ENCODE measurements around the gene GALNT2. TPM values are rescaled to one million over a fixed set of nuclear protein-coding genes. Genes with fewer than 3 reads are reported as not detected.

The GALNT2 gene
- total and polyA plus RNA-seq, 3 donors from 2014 or later, result 63.0 to 135 (median 114) TPM

- H3K4me1 ChIP-seq, result peaks cover 16% of the 10 kb centered on the region
- H3K36me3 ChIP-seq (ENCODE audit: low read depth, missing control alignments), result no peaks in the 10 kb centered on the region
- WGBS, 2 donors, result 91 to 96% methylated on average over 6 of the region's 6 CpGs
- no peak for TF ChIP-seq POLR2A (IDR thresholded peaks at IDR 0.05)
- TF ChIP-seq CTCF (IDR thresholded peaks at IDR 0.05), result no peak
- H3K9me3 ChIP-seq, result no peaks in the 10 kb centered on the region
- intact Hi-C loops (cut with DNase I; ENCODE audit: low total_unique reads), result no loop called here
- no peak overlapping the region for H3K27ac ChIP-seq
- H3K4me3 ChIP-seq, result no peak overlapping the region
- no peak for DNase-seq
- H3K27me3 ChIP-seq, result no peaks in the 10 kb centered on the region
Measured at GRCh38 chr1:230125141-230125540, 58.1 kb downstream of the GALNT2 start.

GRCh38 chr1:230125640-230126528, 58.8 kb downstream of the GALNT2 start:
- intact Hi-C loops (cut with DNase I; ENCODE audit: low total_unique reads), result no loop called here
- no peaks in the 10 kb centered on the region for H3K9me3 ChIP-seq
- H3K27me3 ChIP-seq, result no peaks in the 10 kb centered on the region
- H3K4me3 ChIP-seq, result no peak overlapping the region
- H3K4me1 ChIP-seq, result peaks cover 9% of the 10 kb centered on the region
- no peaks in the 10 kb centered on the region for H3K36me3 ChIP-seq (ENCODE audit: low read depth, missing control alignments)
- no peak for TF ChIP-seq CTCF (IDR thresholded peaks at IDR 0.05)
- no peak for TF ChIP-seq POLR2A (IDR thresholded peaks at IDR 0.05)
- DNase-seq, result no peak
- no peak overlapping the region for H3K27ac ChIP-seq
- WGBS, 2 donors, result 83 to 85% methylated on average over 10 of the region's 10 CpGs

- no peaks in the 10 kb centered on the region for H3K9me3 ChIP-seq
- no peak for DNase-seq
- H3K4me3 ChIP-seq, result no peak overlapping the region
- H3K4me1 ChIP-seq, result peaks cover 7% of the 10 kb centered on the region
- no peaks in the 10 kb centered on the region for H3K27me3 ChIP-seq
- no peak for TF ChIP-seq POLR2A (IDR thresholded peaks at IDR 0.05)
- TF ChIP-seq CTCF (IDR thresholded peaks at IDR 0.05), result no peak
- WGBS, 2 donors, result 87 to 89% methylated on average over 16 of the region's 16 CpGs
- intact Hi-C loops (cut with DNase I; ENCODE audit: low total_unique reads), result no loop called here
- H3K36me3 ChIP-seq (ENCODE audit: low read depth, missing control alignments), result no peaks in the 10 kb centered on the region
- no peak overlapping the region for H3K27ac ChIP-seq
Measured at GRCh38 chr1:230126529-230127104, 59.6 kb downstream of the GALNT2 start.

- no peak for TF ChIP-seq CTCF (IDR thresholded peaks at IDR 0.05)
- no peak for TF ChIP-seq POLR2A (IDR thresholded peaks at IDR 0.05)
- no peak overlapping the region for H3K4me3 ChIP-seq
- no peaks in the 10 kb centered on the region for H3K27me3 ChIP-seq
- WGBS, 2 donors, result 84 to 87% methylated on average over 25 of the region's 25 CpGs
- no peaks in the 10 kb centered on the region for H3K36me3 ChIP-seq (ENCODE audit: low read depth, missing control alignments)
- no peak overlapping the region for H3K27ac ChIP-seq
- H3K4me1 ChIP-seq, result peaks cover 7% of the 10 kb centered on the region
- no peaks in the 10 kb centered on the region for H3K9me3 ChIP-seq
- no peak for DNase-seq
- intact Hi-C loops (cut with DNase I; ENCODE audit: low total_unique reads), result no loop called here
Measured at GRCh38 chr1:230127105-230128054, 60.3 kb downstream of the GALNT2 start.
